ENCODE data around the gene EXO1. TPM values are rescaled to one million over a fixed set of nuclear protein-coding genes. Genes with fewer than 3 reads are reported as not detected.

The EXO1 gene
- total RNA-seq, 1 experiment from 2014 or later, result 26.3 TPM

DNA sequence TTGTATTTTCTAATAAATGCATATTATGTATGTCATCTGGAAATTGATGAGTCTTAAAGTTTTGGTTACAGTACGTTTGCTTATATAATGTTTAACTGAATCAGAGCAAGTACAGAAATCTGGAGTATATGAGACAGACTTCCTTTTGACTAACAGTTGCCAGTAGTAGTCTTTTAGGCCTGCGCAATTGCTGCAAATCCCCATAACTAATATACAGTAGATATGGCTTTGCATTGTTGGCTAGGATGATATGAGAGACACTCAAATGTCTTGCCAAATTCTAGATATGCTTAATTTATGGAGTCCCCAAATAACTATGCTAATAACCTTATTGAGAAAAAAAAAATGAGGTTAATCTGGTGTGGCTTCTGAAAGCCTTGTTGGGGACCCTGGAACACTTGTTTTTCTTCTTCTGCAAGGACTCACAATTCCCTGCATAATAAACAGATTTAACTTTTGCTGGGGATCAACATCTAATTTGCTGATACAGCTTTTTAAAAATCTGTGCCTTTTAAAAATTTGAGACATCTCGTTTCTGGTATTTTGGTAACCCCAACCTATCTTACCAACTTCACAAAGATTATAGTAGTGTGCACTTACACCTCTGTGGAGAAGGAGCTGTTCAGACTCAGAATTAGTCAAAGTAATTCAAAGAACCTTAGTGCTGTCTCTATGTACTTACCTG lies 22.9 kb downstream of the EXO1 start:
- no TSS peak for BruUV-seq (replicated peaks)
- no peak for ATAC-seq
- Histone ChIP-seq H3K27me3 (ENCODE audit: control insufficient read depth, insufficient read depth, low read length) (no peaks in the 10 kb centered on the region), H3K4me1 (ENCODE audit: control insufficient read depth, insufficient read depth, low read length) (no peaks in the 10 kb centered on the region), H3K27ac (ENCODE audit: low read length) (no peak overlapping the region), H3K36me3 (ENCODE audit: control insufficient read depth, insufficient read depth, low read length) (peaks cover 3% of the 10 kb centered on the region; the same call in 1 of the 2 replicates), H3K4me3 (ENCODE audit: low read depth in 2 of 2, low read length in 2 of 2) (no peak overlapping the region), H3K9me3 (ENCODE audit: control insufficient read depth, insufficient read depth, low read depth, low read length) (no peaks in the 10 kb centered on the region)
- TF ChIP-seq, protein P1, sequence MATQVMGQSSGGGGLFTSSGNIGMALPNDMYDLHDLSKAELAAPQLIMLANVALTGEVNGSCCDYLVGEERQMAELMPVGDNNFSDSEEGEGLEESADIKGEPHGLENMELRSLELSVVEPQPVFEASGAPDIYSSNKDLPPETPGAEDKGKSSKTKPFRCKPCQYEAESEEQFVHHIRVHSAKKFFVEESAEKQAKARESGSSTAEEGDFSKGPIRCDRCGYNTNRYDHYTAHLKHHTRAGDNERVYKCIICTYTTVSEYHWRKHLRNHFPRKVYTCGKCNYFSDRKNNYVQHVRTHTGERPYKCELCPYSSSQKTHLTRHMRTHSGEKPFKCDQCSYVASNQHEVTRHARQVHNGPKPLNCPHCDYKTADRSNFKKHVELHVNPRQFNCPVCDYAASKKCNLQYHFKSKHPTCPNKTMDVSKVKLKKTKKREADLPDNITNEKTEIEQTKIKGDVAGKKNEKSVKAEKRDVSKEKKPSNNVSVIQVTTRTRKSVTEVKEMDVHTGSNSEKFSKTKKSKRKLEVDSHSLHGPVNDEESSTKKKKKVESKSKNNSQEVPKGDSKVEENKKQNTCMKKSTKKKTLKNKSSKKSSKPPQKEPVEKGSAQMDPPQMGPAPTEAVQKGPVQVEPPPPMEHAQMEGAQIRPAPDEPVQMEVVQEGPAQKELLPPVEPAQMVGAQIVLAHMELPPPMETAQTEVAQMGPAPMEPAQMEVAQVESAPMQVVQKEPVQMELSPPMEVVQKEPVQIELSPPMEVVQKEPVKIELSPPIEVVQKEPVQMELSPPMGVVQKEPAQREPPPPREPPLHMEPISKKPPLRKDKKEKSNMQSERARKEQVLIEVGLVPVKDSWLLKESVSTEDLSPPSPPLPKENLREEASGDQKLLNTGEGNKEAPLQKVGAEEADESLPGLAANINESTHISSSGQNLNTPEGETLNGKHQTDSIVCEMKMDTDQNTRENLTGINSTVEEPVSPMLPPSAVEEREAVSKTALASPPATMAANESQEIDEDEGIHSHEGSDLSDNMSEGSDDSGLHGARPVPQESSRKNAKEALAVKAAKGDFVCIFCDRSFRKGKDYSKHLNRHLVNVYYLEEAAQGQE (IDR thresholded peaks at IDR 0.05; ENCODE audit: insufficient read depth in 1 of 2, low read depth in 2 of 2, low read length in 1 of 2), result no peak
- TF ChIP-seq, protein P2, sequence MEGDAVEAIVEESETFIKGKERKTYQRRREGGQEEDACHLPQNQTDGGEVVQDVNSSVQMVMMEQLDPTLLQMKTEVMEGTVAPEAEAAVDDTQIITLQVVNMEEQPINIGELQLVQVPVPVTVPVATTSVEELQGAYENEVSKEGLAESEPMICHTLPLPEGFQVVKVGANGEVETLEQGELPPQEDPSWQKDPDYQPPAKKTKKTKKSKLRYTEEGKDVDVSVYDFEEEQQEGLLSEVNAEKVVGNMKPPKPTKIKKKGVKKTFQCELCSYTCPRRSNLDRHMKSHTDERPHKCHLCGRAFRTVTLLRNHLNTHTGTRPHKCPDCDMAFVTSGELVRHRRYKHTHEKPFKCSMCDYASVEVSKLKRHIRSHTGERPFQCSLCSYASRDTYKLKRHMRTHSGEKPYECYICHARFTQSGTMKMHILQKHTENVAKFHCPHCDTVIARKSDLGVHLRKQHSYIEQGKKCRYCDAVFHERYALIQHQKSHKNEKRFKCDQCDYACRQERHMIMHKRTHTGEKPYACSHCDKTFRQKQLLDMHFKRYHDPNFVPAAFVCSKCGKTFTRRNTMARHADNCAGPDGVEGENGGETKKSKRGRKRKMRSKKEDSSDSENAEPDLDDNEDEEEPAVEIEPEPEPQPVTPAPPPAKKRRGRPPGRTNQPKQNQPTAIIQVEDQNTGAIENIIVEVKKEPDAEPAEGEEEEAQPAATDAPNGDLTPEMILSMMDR (IDR thresholded peaks at IDR 0.05), result no peak
- TF ChIP-seq SIN3A (IDR thresholded peaks at IDR 0.05; ENCODE audit: borderline replicate concordance, insufficient read depth, low read depth, low read length) (no peak), POLR2AphosphoS5 (IDR thresholded peaks at IDR 0.05; ENCODE audit: low read depth, low read length) (no peak), TCF7L2 (IDR thresholded peaks at IDR 0.05; ENCODE audit: low read depth, low read length) (no peak)
- DNase-seq (ENCODE audit: low read depth, low spot score), result no peak
- ChIA-PET POLR2A (no interaction called here), CTCF (no interaction called here)
- intact Hi-C loops (cut with micrococcal nuclease; ENCODE audit: unreplicated experiment), result no loop called here
- in situ Hi-C loops (cut with HindIII; ENCODE audit: low pct_unique_long_range_greater_than_20kb, low sequenced_read_pairs), result no loop called here

DNA sequence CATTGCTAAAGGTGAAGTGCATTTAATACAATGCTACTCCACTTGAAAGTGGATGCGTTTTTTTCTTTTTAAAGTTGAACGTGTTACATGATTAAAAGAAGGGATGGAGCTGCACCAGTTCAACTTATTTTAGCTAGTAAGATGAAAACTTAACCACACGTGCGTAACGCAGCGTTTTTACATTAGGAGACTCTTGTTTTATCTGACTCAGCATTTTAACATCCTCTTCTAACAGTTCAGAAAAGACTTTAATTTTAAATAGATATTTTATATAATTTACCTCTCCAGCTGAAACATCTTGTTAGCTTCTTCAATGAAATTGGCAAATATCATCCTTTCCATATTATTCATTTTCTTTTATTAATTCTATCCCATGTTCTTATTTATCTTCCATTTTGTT lies 33.4 kb downstream of the EXO1 start:
- no peak overlapping the region for H3K4me3 ChIP-seq (ENCODE audit: low read depth in 2 of 2, low read length in 2 of 2)
- no peaks in the 10 kb centered on the region for H3K27me3 ChIP-seq (ENCODE audit: control insufficient read depth, insufficient read depth, low read length)
- ATAC-seq (no peak), DNase-seq (ENCODE audit: low read depth, low spot score) (no peak)
- no peak for TF ChIP-seq TCF7L2 (IDR thresholded peaks at IDR 0.05; ENCODE audit: low read depth, low read length)
- TF ChIP-seq, protein P1 (IDR thresholded peaks at IDR 0.05; ENCODE audit: insufficient read depth in 1 of 2, low read depth in 2 of 2, low read length in 1 of 2), result no peak
- H3K27ac ChIP-seq (ENCODE audit: low read length), result no peak overlapping the region
- in situ Hi-C loops (cut with HindIII; ENCODE audit: low pct_unique_long_range_greater_than_20kb, low sequenced_read_pairs) (no loop called here), intact Hi-C loops (cut with micrococcal nuclease; ENCODE audit: unreplicated experiment) (no loop called here)
- no TSS peak for BruUV-seq (replicated peaks)
- no peaks in the 10 kb centered on the region for H3K9me3 ChIP-seq (ENCODE audit: control insufficient read depth, insufficient read depth, low read depth, low read length)
- ChIA-PET CTCF (interaction anchor here (0.7 kb wide), 1 partner anchor 270 kb away, joined by 3 read pairs; no protein-coding TSS in a partner anchor), POLR2A (no interaction called here)
- peaks cover 11% of the 10 kb centered on the region; the same call in 1 of the 2 replicates for H3K36me3 ChIP-seq (ENCODE audit: control insufficient read depth, insufficient read depth, low read length)
- no peaks in the 10 kb centered on the region for H3K4me1 ChIP-seq (ENCODE audit: control insufficient read depth, insufficient read depth, low read length)
